Skin epidermis (tissue), 12 donors: ENCODE data around the gene AMPD2.
"Not testable (repeated sequence)": the region's sequence is repeated elsewhere in the genome, so short reads cannot be mapped to it uniquely, and the experiment has no call there.

Experiments
- H3K27ac ChIP-seq, 21 experiments: fragments of 200-600 bp; sonication (generic) in 11 of 21; one replicate each; pipeline ENCODE4 v1.5.0; 2020; ENCODE audit warnings: mild to moderate bottlenecking in 3 of 21, inconsistent platforms in 2 of 21, moderate library complexity in 2 of 21
- H3K4me3 ChIP-seq, 7 experiments: fragments of 200-600 bp; sonication (generic) in 2 of 7; one replicate each; pipeline ENCODE4 v1.5.0; 2020; ENCODE audit warnings: inconsistent platforms in 2 of 7, mild to moderate bottlenecking in 2 of 7, moderate library complexity in 1 of 7

The AMPD2 gene

GRCh38 chr1:109641078-109641740 is 21.6 kb downstream of the AMPD2 start:
- no peak overlapping the region for H3K27ac ChIP-seq

GRCh38 chr1:109641861-109642260 is 22.2 kb downstream of the AMPD2 start:
- no peak overlapping the region for H3K27ac ChIP-seq
- no peak overlapping the region for H3K4me3 ChIP-seq

More at GRCh38 chr1:109641078-109641740, 21.6 kb downstream of the AMPD2 start:
- H3K4me3 ChIP-seq = no peak overlapping the region

- no peak overlapping the region for H3K4me3 ChIP-seq
Measured at GRCh38 chr1:109642626-109643025, 23.0 kb downstream of the AMPD2 start.

GRCh38 chr1:109643385-109644230 is 24.0 kb downstream of the AMPD2 start:
- Histone ChIP-seq H3K27ac (peak overlapping the region in 1 of 21 experiments; percentile 44), H3K4me3 (no peak overlapping the region)

More at GRCh38 chr1:109642626-109643025, 23.0 kb downstream of the AMPD2 start:
- no peak overlapping the region for H3K27ac ChIP-seq

- H3K27ac ChIP-seq = no peak overlapping the region
Measured at GRCh38 chr1:109644670-109645069, 25.0 kb downstream of the AMPD2 start.

GRCh38 chr1:109649491-109649914 is 29.9 kb downstream of the AMPD2 start:
- peak overlapping the region in 1 of 21 experiments; percentile 36 for H3K27ac ChIP-seq

More at GRCh38 chr1:109644670-109645069, 25.0 kb downstream of the AMPD2 start:
- H3K4me3 ChIP-seq = no peak overlapping the region

GRCh38 chr1:109650609-109651008 is 31.0 kb downstream of the AMPD2 start:
- no peak overlapping the region for H3K4me3 ChIP-seq

More at GRCh38 chr1:109649491-109649914, 29.9 kb downstream of the AMPD2 start:
- peak overlapping the region in 2 of 7 experiments; percentile 8 to 11 for H3K4me3 ChIP-seq

GRCh38 chr1:109652402-109652801 is 32.8 kb downstream of the AMPD2 start:
- no peak overlapping the region for H3K27ac ChIP-seq
- no peak overlapping the region for H3K4me3 ChIP-seq

More at GRCh38 chr1:109650609-109651008, 31.0 kb downstream of the AMPD2 start:
- H3K27ac ChIP-seq = no peak overlapping the region

GRCh38 chr1:109653306-109653705 is 33.7 kb downstream of the AMPD2 start:
- Histone ChIP-seq H3K27ac (no peak overlapping the region), H3K4me3 (no peak overlapping the region)

- no peak overlapping the region for H3K27ac ChIP-seq
Measured at GRCh38 chr1:109654519-109654918, 34.9 kb downstream of the AMPD2 start.

GRCh38 chr1:109655615-109656519 is 36.2 kb downstream of the AMPD2 start, which contains the start of gene GSTM4:
GSTM4 (plus strand) TSS chr1:109656099; CDS start chr1:109656390, 291 bp downstream.
- Histone ChIP-seq H3K4me3 (peak within 1 kb of the TSS; percentile 40 to 81 (median 57)), H3K27ac (peak within 1 kb of the TSS in 20 of 21 experiments; percentile 29 to 86 (median 74))

More at GRCh38 chr1:109654519-109654918, 34.9 kb downstream of the AMPD2 start:
- H3K4me3 ChIP-seq = no peak overlapping the region

- no peak overlapping the region for H3K4me3 ChIP-seq
Measured at GRCh38 chr1:109657395-109657794, 37.8 kb downstream of the AMPD2 start.

GRCh38 chr1:109657970-109658369 is 38.3 kb downstream of the AMPD2 start:
- no peak overlapping the region for H3K4me3 ChIP-seq
- H3K27ac ChIP-seq = no peak overlapping the region

More at GRCh38 chr1:109657395-109657794, 37.8 kb downstream of the AMPD2 start:
- no peak overlapping the region for H3K27ac ChIP-seq

- no peak overlapping the region for H3K4me3 ChIP-seq
- no peak overlapping the region for H3K27ac ChIP-seq
Measured at GRCh38 chr1:109658533-109659042, 39.0 kb downstream of the AMPD2 start.

GRCh38 chr1:109659145-109659544 is 39.5 kb downstream of the AMPD2 start:
- no peak overlapping the region for H3K27ac ChIP-seq
- no peak overlapping the region for H3K4me3 ChIP-seq

GRCh38 chr1:109659997-109660690 is 40.5 kb downstream of the AMPD2 start:
- Histone ChIP-seq H3K27ac (no peak overlapping the region), H3K4me3 (no peak overlapping the region)

GRCh38 chr1:109660691-109661026 is 41.0 kb downstream of the AMPD2 start:
- not testable (repeated sequence) for H3K27ac ChIP-seq, H3K4me3 ChIP-seq

GRCh38 chr1:109661391-109661790 is 41.8 kb downstream of the AMPD2 start:
- Histone ChIP-seq H3K4me3 (no peak overlapping the region), H3K27ac (no peak overlapping the region)

GRCh38 chr1:109664671-109665070 is 45.0 kb downstream of the AMPD2 start:
- Histone ChIP-seq H3K4me3 (no peak overlapping the region), H3K27ac (no peak overlapping the region)
